ENCODE data around the gene MYBPC3.
"Not testable (repeated sequence)": the region's sequence is repeated elsewhere in the genome, so short reads cannot be mapped to it uniquely, and the experiment has no call there.

MYBPC3 gene

DNA sequence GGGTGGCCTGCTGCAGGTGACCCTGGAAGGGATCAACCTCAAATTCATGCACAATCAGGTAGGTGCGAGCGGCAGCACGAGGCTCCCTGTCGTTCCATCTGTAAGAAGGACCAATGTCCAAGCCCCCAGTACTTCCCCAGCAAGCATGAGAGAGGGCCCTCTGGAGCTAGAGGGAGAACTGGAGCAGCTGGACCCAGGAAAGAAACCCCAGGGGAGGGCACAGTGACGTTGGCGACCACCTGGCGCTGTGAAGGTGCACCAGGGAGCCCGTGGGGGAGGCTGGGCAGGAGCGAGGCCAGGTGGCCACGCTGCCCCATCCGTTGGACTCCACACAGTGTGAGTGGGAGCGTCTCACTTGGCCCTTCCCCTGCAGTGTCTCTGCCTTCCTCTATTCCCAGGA lies 28.0 kb downstream of the MYBPC3 start:
- no peak for DNase-seq (ENCODE audit: low read depth, low spot score)

DNA sequence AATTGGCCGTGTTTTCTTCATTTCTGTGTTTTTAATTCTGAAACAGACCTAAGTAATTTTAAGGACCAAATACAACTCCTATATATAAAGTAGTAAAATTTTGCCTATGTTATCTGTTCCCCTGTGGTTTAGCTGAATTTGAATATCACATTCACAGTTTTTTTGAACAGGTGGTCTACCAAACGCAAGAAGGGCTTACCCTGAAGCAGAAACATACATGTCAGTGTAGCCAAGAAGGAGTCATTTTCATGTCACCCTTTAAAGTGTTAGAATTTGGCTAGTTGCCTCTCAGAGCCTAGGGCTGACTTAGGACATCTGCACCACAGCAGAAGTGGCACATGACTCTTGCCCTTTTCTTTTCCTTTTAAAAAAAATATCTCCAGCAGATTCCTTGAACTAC lies 34.3 kb downstream of the MYBPC3 start:
- no peak for DNase-seq (ENCODE audit: low read depth, low spot score)

DNA sequence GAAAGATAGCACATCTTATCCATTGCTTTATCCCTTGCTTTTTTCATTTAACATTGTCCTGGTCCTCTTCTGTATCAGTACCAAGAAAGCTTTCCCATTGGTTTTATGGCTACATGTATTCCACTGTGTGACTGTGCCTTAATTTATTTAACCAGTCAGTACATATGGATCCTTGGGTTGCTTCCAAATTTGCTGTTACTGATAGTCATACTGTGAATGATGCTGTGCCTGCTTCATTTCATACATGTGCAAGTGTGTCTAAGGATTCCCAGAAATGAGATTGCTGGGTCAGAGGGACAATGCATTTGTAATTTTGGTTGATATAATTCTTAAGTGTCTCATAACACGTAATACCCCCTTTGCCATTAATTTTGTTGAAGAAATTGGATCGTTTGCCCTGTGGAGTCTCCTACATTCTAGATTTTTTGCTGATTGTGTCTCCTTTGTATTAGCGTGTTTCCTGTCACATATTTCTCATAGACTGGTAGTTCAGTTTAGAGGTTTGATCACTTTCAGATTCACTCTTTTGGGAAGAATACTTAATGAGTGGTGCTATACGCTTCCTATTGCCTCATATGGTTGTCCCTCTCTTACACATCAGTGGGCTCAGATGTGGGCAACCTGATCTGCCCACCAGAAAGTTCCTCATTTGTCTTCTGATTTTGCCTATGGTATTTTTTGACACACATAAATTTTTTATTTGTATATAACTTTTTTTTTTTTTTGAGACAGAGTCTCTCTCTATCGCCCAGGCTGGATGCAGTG lies 35.3 kb downstream of the MYBPC3 start:
- no peak for DNase-seq (ENCODE audit: low read depth, low spot score)

DNA sequence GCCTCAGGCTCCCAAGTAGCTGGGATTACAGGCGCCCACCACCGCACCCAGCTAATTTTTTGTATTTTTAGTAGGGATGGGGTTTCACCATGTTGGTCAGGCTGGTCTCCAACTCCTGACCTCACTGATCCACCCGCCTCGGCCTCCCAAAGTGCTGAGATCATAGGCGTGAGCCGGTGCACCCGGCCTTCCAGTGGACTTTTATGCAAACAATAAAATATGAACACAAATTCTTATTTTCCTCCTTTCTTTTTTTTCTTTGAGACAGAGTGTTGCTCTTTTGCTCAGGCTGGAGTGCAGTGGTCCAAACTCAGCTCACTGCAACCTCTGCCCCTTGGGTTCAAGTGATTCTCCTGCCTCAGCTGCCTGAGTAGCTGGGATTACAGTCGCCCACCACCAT lies 36.0 kb downstream of the MYBPC3 start:
- DNase-seq (ENCODE audit: low read depth, low spot score): not testable (repeated sequence)

DNA sequence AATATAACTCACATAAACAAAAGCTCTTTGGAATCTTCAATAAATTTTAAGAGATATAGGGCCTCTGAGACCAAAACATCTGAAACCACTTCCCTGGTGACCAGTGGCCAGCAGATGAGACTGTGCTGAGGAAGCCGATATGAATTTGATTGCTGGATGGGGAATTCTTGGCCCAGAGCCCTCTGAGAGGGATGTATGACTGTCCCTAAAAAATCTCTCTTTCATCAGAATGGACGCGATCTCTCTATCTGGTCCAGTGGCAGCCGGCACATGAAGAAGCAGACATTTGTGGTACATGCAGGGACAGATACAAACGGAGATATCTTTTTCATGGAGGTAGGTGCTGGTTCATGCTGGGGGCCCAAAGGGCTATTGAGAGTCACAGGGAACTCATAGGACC lies 37.5 kb downstream of the MYBPC3 start:
- no peak for DNase-seq (ENCODE audit: low read depth, low spot score)

DNA sequence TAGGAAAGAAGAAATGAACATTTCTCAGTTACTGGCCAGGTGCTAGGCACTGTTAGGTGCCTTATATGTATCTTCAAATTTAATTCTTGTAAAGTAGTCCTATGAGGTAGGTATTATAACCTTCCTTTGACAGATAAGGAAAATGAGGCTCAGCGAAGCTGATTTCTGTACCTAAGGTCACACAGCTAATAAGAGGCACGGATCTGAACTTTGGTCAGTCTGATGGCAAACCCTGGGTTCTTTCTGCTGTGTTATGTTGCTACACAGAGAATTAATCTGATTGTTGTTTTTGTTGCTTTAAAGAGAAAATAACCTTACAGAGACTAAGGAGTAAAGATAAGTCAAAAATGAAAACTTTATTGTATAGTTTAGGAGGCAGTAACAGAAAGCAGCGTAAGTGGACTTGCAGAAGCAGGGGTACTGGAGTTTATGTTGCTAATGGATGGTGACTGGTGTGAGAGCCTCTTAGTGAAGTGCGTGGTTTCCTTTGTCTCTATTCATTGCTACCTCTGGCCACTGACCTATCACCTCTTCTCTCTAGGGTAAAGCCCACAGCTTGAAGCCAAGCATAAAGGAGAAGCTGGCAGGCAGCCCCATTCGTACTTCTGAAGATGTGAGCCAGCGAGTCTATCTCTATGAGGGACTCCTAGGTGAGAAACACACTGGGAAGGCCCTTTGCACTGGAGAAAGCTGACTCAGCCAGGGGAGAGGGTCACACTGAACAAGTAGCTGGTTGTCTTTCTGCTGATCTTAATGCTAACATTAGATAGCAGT lies 44.3 kb downstream of the MYBPC3 start:
- no peak for DNase-seq (ENCODE audit: low read depth, low spot score)

DNA sequence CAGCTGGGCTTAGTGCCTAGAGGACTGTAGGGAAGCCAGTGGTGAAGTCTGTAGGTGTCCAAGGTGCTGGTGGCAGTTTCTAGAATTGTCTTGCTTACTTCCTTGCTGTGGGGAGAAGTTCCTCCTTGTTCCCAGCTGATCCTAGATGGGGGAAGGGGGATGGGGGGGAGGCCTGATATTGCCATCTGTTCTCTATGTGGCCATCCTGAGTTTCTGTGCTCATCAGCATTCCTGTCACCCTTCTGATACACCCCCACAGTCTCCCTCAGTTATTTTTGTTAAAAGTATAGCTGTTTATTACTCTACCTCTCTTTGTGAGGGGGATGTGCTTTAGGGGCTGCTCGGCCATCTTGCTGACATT lies 46.0 kb downstream of the MYBPC3 start:
- no peak for DNase-seq (ENCODE audit: low read depth, low spot score)

DNA sequence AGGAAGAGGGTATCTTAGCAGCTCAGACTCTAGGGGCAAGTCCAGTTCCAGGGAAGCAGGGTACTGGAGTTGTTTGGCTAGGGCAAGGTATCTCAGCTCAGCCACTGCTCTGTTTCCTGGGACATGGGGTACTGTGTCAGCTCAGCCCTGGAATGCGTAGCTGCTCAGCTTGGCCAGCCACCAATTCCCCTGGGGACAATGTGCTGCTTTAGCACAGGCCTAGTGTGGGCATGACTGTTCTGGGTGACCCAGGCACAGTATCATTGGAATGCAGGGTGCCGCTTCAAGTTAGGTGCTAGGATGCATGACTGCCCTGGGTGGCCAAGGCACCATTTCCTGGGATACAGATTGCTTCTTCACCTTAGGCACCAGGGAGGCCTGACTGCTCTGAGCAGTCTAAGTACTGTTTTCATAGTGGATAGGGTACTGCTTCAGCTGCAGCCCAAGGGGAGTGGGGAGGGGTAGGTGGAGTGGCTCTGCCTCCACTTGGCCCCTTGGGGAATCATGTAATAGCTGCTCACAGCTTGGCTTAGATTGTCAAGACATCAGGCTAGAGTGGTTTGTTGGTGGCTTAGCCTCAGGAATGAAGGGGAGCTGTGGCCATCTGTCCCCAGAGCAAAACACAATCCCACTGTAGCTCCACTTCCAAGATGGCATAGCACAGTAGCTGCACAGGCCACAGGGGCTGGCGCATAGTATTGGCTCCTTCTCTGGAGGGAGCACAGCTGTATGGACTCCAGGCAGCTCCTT lies 46.6 kb downstream of the MYBPC3 start:
- DNase-seq (ENCODE audit: low read depth, low spot score): no peak

DNA sequence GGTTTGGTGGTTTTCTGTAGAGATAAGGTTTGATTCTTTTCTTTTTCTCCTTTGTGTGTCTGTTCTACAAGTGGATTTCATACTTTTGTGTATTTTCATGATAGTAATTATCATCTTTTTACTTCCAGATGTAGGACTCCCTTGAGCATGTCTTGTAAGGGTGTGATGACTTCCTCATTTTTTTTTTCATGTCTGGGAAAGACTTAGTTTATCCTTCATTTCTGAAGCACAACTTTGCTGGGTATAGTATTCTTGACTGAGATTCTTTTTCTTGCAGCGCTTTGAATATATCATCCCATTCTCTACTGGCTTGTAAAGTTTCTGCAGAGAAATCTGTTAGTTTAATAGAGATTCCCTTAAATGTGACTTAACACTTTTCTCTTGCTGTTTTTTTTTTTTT lies 49.6 kb downstream of the MYBPC3 start:
- DNase-seq (ENCODE audit: low read depth, low spot score): no peak

DNA sequence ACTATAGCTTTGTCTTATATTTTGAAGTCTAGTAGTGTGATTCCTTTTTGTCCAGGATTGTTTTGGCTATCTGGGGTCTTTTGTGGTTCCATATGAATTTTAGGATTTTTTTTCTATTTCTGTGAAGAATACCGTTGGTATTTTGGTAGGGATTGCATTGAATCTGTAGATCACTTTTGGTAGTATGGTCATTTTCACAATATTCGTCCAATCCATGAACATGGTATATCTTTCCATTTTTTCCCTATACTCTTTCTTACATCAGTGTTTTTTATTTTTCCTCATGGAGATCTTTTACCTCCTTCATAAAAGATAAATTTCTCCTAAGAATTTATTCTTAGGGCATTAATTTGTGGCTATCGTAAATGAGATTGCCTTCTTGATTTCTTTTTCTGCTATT lies 53.4 kb downstream of the MYBPC3 start:
- no peak for DNase-seq (ENCODE audit: low read depth, low spot score)

DNA sequence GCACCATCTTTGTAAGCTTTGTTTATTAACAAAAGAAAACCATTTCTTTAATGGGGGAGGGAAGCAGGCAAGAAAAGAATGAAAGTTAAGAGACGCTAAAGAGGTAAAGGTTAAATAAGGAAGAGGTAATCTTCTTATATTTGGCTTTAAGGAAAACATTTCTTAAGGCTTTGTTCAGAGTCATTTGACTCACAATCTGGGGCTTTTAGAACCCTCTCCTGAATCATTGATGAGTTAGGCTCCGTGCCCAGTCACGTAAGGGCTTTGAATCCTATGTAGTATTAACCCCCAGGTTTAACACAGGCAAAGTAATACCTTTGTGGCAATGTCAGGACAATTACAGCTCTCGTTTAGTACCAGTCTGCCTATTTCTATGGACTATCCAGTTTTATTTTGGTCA lies 56.5 kb downstream of the MYBPC3 start:
- no peak for DNase-seq (ENCODE audit: low read depth, low spot score)

DNA sequence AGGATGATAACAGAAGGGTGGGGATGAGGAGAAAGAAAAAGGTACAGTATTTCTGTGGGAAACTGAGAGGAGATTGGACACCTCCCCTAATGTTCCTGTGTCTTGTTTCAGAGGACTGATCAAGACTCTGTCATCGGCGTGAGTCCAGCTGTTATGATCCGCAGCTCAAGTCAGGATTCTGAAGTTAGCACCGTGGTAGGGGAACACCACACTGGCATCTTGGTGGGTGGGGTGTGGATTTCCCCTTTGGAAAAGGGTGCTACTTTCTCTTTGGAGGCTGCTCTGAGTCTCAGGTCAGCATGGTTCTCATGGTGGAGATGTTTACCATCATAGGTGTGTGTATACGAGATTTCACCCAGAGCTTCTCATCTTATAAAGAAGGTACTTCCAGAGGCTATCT lies 57.1 kb downstream of the MYBPC3 start:
- DNase-seq (ENCODE audit: low read depth, low spot score): no peak

DNA sequence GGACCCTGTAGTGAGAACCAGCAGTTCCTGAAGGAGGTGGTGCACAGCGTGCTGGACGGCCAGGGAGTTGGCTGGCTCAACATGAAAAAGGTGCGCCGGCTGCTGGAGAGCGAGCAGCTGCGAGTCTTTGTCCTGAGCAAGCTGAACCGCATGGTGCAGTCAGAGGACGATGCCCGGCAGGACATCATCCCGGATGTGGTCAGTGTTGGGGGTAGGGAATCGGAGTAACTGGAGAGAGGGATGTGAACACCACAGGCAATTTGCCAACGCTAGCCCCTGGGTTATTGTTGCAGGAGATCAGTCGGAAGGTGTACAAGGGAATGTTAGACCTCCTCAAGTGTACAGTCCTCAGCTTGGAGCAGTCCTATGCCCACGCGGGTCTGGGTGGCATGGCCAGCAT lies 62.6 kb downstream of the MYBPC3 start:
- DNase-seq (ENCODE audit: low read depth, low spot score): no peak

DNA sequence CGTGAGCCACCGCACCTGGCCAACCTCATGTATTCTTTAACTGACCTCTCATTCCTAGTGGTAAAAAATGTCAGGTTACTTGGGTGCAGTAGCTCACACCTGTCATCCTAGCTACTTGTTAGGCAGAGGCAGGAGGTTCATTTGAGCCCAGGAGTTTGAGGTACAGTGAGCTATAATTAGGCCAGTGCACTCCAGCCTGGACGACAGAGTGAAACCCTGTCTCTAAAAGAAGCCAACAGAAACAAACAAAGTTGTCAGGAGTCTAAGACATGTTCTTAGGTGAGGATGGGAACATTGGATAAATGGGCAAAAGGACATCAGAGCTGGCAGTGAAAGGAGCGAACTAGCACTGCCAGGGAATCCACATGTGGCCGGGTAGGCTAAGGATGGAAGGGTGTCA lies 64.4 kb downstream of the MYBPC3 start:
- DNase-seq (ENCODE audit: low read depth, low spot score): no peak

DNA sequence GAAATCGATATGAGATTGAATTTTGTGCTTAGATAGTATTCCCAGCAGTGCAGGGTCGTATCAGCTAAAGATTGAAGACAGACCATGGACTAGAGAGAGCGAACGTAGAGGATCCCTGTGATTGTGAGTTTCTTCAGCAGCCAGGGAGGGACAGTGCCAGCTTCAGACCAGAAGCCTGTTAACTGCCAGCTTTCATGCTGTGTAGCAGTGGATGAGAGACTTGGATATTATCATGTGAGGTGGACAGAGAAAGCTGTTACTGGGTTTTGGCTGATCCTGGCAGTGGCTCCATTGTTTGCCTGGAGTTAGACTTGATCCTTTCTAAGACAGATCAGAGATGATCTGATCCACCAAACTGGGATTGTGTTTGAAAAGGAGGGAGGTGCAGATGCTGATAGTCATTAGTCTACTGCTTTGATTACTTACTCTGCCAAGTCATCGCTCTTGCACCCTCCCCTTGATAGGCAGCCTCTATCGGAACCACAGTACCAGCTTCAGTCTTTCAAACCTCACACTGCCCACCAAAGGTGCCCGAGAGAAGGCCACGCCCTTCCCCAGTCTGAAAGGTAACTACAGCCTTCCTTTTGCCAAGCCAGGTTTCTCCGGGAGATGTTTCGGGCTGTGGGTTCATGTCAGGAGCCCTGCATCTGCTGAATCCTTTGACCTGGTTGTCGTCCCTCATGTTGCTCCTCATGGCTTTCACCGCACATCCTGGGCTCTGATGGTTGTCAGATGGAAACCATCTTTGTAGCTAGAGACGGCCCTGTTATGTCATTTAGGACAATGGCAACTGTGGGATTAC lies 66.3 kb downstream of the MYBPC3 start:
- DNase-seq (ENCODE audit: low read depth, low spot score): no peak

DNA sequence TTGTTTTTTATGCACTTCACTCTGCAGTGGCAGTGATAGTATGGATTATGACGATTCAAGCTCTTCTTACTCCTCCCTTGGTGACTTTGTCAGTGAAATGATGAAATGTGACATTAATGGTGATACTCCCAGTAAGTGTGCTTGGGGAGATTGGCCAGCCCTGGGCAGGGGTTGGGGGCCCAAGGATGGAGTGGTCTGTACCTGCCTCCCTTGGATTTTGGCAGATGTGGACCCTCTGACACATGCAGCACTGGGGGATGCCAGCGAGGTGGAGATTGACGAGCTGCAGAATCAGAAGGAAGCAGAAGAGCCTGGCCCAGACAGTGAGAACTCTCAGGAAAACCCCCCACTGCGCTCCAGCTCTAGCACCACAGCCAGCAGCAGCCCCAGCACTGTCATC lies 68.4 kb downstream of the MYBPC3 start:
- DNase-seq (ENCODE audit: low read depth, low spot score): no peak

DNA sequence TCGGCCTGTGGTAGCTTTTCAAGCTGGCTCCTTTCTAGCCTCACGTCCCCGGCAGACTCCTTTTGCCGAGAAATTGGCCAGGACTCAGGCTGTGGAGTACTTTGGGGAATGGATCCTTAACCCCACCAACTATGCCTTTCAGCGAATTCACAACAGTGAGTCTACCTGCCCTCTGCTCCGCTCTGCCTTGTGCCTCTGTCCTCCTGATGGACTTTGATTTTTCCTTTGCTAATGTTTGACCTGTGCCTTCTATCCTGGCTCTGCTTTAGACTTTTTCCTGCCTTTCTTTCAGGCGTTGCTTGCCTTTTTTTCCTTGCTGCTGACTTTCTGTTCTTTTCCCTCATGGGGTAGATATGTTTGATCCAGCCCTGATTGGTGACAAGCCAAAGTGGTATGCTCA lies 70.0 kb downstream of the MYBPC3 start:
- no peak for DNase-seq (ENCODE audit: low read depth, low spot score)
